Coronary artery (tissue), 2 donors: ENCODE measurements around the gene SUV39H2.
"Not testable (repeated sequence)": the region's sequence is repeated elsewhere in the genome, so short reads cannot be mapped to it uniquely, and the experiment has no call there.

Experiments used
- DNase-seq: peaks from one replicate; pipeline ENCODE4 v3.0.0-alpha.2; 2017; ENCODE audit warnings: low spot score
- H3K27ac ChIP-seq, 2 donors: fragments of 200-600 bp; sonication (generic); one replicate each; pipeline ENCODE4 v1.5.1; 2016 to 2019
- H3K4me3 ChIP-seq: fragments of 200-600 bp; sonication (generic); 2 replicates; pipeline ENCODE4 v1.5.1; 2016; ENCODE audit warnings: mild to moderate bottlenecking, moderate library complexity
- TF ChIP-seq, protein P1 (sequence below): fragments of 200-600 bp; sonication (generic); IDR thresholded peaks from one replicate; pipeline ENCODE4 v1.5.1; 2019; ENCODE audit warnings: antibody characterized with exemption

Gene SUV39H2

DNA sequence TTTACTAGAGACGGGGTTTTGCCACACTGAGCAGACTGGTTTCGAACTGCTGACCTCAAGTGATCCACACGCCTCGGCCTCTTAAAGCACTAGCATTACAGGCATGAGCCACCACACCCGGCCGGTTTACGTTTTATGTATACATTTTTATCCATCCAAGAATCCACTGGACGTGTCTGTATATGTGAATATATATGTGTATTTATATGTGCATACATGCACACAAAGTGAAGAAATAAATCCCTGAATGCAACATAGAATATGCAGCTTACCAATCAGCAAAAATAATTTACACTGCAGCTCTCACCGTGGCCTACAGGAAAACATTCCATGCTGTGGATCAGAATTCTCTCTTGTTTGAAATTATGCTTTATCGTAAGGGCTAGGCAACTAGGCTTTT lies 51.9 kb downstream of the SUV39H2 start:
- Histone ChIP-seq H3K4me3 (no peak overlapping the region), H3K27ac (no peak overlapping the region)
- TF ChIP-seq, protein P1, sequence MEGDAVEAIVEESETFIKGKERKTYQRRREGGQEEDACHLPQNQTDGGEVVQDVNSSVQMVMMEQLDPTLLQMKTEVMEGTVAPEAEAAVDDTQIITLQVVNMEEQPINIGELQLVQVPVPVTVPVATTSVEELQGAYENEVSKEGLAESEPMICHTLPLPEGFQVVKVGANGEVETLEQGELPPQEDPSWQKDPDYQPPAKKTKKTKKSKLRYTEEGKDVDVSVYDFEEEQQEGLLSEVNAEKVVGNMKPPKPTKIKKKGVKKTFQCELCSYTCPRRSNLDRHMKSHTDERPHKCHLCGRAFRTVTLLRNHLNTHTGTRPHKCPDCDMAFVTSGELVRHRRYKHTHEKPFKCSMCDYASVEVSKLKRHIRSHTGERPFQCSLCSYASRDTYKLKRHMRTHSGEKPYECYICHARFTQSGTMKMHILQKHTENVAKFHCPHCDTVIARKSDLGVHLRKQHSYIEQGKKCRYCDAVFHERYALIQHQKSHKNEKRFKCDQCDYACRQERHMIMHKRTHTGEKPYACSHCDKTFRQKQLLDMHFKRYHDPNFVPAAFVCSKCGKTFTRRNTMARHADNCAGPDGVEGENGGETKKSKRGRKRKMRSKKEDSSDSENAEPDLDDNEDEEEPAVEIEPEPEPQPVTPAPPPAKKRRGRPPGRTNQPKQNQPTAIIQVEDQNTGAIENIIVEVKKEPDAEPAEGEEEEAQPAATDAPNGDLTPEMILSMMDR, result no peak
- DNase-seq, result no peak

GRCh38 chr10:14936584-14936983 lies 57.9 kb downstream of the SUV39H2 start:
- no peak for DNase-seq
- no peak overlapping the region for H3K4me3 ChIP-seq
- TF ChIP-seq, protein P1, result no peak
- no peak overlapping the region for H3K27ac ChIP-seq

GRCh38 chr10:14938971-14939370 lies 60.3 kb downstream of the SUV39H2 start:
- not testable (repeated sequence) for DNase-seq, H3K27ac ChIP-seq, H3K4me3 ChIP-seq

DNA sequence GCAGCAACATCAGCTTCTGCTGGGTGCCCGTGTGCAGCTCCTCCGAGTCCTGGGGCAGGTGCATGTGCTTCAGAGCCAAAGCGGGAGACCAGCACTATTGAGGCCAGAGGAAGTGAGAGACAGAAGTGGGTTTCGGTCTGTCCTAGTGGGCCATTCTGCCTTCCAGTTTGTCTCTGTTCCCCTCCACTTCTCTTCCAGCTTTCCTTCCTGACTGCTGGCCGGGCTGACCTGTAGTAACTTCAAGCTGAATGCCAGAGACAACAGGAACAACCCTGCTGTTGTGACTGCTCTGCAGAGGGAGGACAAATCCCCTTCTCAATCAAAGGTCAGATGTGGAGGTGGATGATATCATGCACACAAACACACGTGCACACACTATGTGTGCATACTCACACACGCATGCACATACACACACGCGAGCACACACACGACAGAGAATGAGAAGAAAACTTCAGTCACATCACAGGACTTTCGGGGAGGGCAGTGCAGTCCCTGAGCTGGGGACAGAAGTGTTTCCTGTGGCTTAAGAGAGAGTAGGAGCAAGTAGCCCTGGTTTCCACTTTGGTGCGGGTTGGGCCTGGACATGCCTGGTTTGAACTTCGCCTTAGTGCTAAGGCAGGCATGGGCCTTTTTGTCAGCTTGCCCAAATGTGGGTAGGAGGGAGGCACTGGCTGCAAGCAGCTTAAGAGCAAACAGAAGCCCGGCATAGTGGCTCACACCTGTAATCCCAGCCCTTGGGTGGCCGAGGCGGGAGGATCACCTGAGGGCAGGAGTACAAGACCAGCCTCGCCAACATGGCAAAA lies 63.7 kb downstream of the SUV39H2 start:
- DNase-seq, H3K4me3 ChIP-seq, H3K27ac ChIP-seq: not testable (repeated sequence)

DNA sequence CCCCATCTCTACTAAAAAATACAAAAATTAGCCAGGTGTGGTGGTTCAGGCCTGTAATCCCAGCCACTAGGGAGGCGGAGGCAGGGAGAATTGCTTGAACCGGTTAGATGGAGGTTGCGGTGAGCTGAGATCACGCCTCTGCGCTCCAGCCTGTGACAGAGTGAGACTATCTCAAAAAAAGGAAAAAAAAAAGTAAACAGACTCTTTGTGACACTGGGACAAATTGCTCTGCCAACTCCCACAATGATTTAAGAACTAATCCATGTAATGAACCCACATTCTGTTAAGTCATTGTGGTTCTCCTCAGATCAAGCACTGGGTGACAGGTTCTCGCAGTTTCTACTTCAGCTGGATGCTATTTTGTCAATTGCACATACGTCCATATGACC lies 64.3 kb downstream of the SUV39H2 start:
- H3K27ac ChIP-seq, DNase-seq, H3K4me3 ChIP-seq: not testable (repeated sequence)

DNA sequence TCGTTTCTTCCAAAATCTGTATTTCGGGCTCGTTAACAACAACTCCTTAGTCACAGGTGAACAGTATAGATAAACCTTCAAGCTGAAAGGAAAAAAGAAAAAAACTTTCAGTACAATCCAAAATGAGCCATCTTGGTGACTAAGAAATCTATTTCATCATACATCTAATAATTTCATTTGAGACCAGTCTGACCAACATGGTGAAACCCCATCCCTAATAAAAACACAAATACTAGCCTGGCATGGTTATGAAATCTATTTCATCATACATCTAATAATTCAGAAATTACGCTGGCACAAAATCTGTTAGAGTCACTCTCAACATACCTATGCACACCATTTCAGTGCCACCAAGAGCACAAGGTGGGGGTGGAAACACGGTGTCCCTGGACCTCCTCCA lies 66.4 kb downstream of the SUV39H2 start:
- TF ChIP-seq, protein P1, result no peak
- H3K4me3 ChIP-seq, result no peak overlapping the region
- no peak for DNase-seq
- H3K27ac ChIP-seq, result no peak overlapping the region

GRCh38 chr10:14947268-14947667 lies 68.6 kb downstream of the SUV39H2 start:
- TF ChIP-seq, protein P1, result no peak
- Histone ChIP-seq H3K27ac (no peak overlapping the region), H3K4me3 (no peak overlapping the region)
- DNase-seq, result no peak

- TF ChIP-seq, protein P1, result no peak
- no peak overlapping the region for H3K4me3 ChIP-seq
- no peak overlapping the region for H3K27ac ChIP-seq
- DNase-seq, result no peak
Observed at GRCh38 chr10:14949291-14949690, 70.6 kb downstream of the SUV39H2 start.
